ENCODE measurements around the gene LRP1B.

Gene LRP1B

GRCh38 chr2:141455877-141456276 lies 674.9 kb downstream of the LRP1B start:
- TF ChIP-seq ARNTL (CRISPR knock-in tag; IDR thresholded peaks at IDR 0.05; ENCODE audit: borderline replicate concordance, low read depth) (no peak), GLIS3 (CRISPR knock-in tag; IDR thresholded peaks at IDR 0.05) (no peak)
- ATAC-seq: peak; percentile 60

DNA sequence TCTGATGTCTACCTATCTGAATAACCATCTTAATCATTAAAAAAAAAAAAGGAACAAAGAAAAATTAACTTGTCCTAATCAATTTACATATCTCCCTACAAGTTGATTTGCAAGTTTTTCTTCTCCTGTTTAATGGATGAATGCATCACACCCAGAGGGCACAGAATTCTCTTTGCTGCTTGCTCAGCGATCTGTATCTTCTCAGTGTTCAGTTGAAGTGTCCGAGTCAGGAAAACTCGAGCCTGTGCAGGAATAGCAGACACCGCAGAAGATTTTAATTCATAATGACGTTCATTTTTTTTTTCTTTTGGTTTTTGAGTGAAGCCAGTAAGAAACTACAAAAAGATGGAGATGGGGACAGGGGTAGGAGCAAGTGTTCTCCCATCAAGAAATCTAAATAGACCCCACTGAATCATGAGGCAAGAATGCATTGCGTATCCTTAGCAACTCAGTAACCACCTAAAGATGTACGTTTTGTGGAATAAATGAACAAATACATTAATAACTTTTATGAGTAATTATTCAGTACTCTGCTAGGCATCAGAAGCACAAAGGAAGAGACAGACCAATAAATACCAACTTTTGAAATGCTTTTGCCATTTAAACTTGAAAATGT lies 675.5 kb downstream of the LRP1B start:
- TF ChIP-seq ARNTL (CRISPR knock-in tag; IDR thresholded peaks at IDR 0.05; ENCODE audit: borderline replicate concordance, low read depth) (no peak), ZFP3 (CRISPR knock-in tag; IDR thresholded peaks at IDR 0.05) (no peak), ZFP30 (CRISPR knock-in tag; IDR thresholded peaks at IDR 0.05) (no peak), BACH2 (CRISPR knock-in tag; IDR thresholded peaks at IDR 0.05; ENCODE audit: borderline replicate concordance) (no peak), TSHZ2 (CRISPR knock-in tag; IDR thresholded peaks at IDR 0.05) (0 out of 2 replicates have a peak, but pooled peaks have one; percentile 24), SNAI2 (CRISPR knock-in tag; IDR thresholded peaks at IDR 0.05) (peak; percentile 51; the same call in 1 of the 2 replicates), ZNF70 (CRISPR knock-in tag; IDR thresholded peaks at IDR 0.05) (no peak), TOX (CRISPR knock-in tag; IDR thresholded peaks at IDR 0.05; ENCODE audit: borderline replicate concordance) (peak; percentile 62; the same call in 1 of the 2 replicates), CSDC2 (CRISPR knock-in tag; IDR thresholded peaks at IDR 0.05) (no peak), ESRRG (CRISPR knock-in tag; IDR thresholded peaks at IDR 0.05) (no peak), ZNF565 (CRISPR knock-in tag; conservative IDR thresholded peaks at IDR 0.05; ENCODE audit: low read depth) (no peak), TCF4 (CRISPR knock-in tag; IDR thresholded peaks at IDR 0.05; ENCODE audit: borderline replicate concordance) (no peak; the same call in 1 of the 2 replicates), ISL1 (CRISPR knock-in tag; IDR thresholded peaks at IDR 0.05) (peak; percentile 65)
- TF ChIP-seq, protein P1, sequence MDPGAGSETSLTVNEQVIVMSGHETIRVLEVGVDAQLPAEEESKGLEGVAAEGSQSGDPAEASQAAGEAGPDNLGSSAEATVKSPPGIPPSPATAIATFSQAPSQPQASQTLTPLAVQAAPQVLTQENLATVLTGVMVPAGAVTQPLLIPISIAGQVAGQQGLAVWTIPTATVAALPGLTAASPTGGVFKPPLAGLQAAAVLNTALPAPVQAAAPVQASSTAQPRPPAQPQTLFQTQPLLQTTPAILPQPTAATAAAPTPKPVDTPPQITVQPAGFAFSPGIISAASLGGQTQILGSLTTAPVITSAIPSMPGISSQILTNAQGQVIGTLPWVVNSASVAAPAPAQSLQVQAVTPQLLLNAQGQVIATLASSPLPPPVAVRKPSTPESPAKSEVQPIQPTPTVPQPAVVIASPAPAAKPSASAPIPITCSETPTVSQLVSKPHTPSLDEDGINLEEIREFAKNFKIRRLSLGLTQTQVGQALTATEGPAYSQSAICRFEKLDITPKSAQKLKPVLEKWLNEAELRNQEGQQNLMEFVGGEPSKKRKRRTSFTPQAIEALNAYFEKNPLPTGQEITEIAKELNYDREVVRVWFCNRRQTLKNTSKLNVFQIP (CRISPR knock-in tag; IDR thresholded peaks at IDR 0.05; ENCODE audit: borderline replicate concordance, low read depth): no peak
- TF ChIP-seq, protein P2, sequence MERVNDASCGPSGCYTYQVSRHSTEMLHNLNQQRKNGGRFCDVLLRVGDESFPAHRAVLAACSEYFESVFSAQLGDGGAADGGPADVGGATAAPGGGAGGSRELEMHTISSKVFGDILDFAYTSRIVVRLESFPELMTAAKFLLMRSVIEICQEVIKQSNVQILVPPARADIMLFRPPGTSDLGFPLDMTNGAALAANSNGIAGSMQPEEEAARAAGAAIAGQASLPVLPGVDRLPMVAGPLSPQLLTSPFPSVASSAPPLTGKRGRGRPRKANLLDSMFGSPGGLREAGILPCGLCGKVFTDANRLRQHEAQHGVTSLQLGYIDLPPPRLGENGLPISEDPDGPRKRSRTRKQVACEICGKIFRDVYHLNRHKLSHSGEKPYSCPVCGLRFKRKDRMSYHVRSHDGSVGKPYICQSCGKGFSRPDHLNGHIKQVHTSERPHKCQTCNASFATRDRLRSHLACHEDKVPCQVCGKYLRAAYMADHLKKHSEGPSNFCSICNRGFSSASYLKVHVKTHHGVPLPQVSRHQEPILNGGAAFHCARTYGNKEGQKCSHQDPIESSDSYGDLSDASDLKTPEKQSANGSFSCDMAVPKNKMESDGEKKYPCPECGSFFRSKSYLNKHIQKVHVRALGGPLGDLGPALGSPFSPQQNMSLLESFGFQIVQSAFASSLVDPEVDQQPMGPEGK (CRISPR knock-in tag; IDR thresholded peaks at IDR 0.05; ENCODE audit: borderline replicate concordance): no peak
- TF ChIP-seq, protein P3, sequence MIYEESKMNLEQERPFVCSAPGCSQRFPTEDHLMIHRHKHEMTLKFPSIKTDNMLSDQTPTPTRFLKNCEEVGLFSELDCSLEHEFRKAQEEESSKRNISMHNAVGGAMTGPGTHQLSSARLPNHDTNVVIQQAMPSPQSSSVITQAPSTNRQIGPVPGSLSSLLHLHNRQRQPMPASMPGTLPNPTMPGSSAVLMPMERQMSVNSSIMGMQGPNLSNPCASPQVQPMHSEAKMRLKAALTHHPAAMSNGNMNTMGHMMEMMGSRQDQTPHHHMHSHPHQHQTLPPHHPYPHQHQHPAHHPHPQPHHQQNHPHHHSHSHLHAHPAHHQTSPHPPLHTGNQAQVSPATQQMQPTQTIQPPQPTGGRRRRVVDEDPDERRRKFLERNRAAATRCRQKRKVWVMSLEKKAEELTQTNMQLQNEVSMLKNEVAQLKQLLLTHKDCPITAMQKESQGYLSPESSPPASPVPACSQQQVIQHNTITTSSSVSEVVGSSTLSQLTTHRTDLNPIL (CRISPR knock-in tag; IDR thresholded peaks at IDR 0.05; ENCODE audit: low read depth): no peak
- ATAC-seq: peak; percentile 95

- no peak for ATAC-seq
- TF ChIP-seq RARB (CRISPR knock-in tag; IDR thresholded peaks at IDR 0.05) (no peak), ESRRG (CRISPR knock-in tag; IDR thresholded peaks at IDR 0.05) (no peak), TSHZ2 (CRISPR knock-in tag; IDR thresholded peaks at IDR 0.05) (no peak), CSDC2 (CRISPR knock-in tag; IDR thresholded peaks at IDR 0.05) (no peak), ZFP3 (CRISPR knock-in tag; IDR thresholded peaks at IDR 0.05) (no peak), PPARA (CRISPR knock-in tag; IDR thresholded peaks at IDR 0.05; ENCODE audit: borderline replicate concordance) (no peak), ZNF565 (CRISPR knock-in tag; conservative IDR thresholded peaks at IDR 0.05; ENCODE audit: low read depth) (no peak), TCF4 (CRISPR knock-in tag; IDR thresholded peaks at IDR 0.05; ENCODE audit: borderline replicate concordance) (no peak), OSR1 (CRISPR knock-in tag; IDR thresholded peaks at IDR 0.05) (no peak), TOX (CRISPR knock-in tag; IDR thresholded peaks at IDR 0.05; ENCODE audit: borderline replicate concordance) (no peak), ARNTL (CRISPR knock-in tag; IDR thresholded peaks at IDR 0.05; ENCODE audit: borderline replicate concordance, low read depth) (no peak), ISL1 (CRISPR knock-in tag; IDR thresholded peaks at IDR 0.05) (no peak), ZNF70 (CRISPR knock-in tag; IDR thresholded peaks at IDR 0.05) (no peak), BACH2 (CRISPR knock-in tag; IDR thresholded peaks at IDR 0.05; ENCODE audit: borderline replicate concordance) (no peak)
- TF ChIP-seq, protein P3 (CRISPR knock-in tag; IDR thresholded peaks at IDR 0.05; ENCODE audit: low read depth): no peak
- TF ChIP-seq, protein P2 (CRISPR knock-in tag; IDR thresholded peaks at IDR 0.05; ENCODE audit: borderline replicate concordance): no peak
Observed at GRCh38 chr2:141440072-141440635, 690.7 kb downstream of the LRP1B start.

Measured in SK-N-SH treated with all-trans-retinoic acid at 6 μM for 48 hours (cell line).